ENCODE measurements around the gene CSNK1D. TPM values are rescaled to one million over a fixed set of nuclear protein-coding genes. Genes with fewer than 3 reads are reported as not detected.
"Not testable (repeated sequence)": the region's sequence is repeated elsewhere in the genome, so short reads cannot be mapped to it uniquely, and the experiment has no call there.

CSNK1D gene
- total and polyA plus RNA-seq, 7 donors, result 73.5 to 139 (median 115) TPM

DNA sequence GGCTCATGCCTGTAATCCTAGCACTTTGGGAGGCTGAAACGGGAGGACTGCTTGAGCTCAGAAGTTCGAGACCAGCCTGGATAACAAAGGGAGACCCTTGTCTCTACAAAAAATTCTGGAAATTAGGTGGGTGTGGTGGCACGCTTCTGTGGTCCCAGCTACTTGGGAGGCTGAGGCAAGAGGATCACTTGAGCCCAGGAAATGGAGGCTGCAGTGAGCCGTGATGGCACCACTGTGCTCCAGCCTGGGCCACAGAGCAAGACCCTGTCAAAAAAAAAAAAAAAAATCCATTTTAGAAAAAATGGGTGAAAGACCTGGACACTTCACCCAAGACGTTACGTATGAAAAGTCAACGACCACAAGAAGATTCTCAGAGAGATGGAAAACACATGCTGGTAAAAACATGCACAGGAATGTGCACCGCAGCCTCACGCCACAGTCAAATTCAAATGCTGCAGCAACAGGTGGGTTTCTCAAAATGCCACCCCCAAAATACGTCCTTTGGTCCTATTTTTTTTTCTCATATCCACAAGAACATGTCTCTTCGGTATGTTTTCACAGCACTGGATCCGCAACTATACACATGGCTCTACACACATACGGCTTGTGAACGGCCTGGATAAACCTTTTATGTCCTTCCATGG is 17.1 kb downstream of the CSNK1D start:
- intact Hi-C loops (cut with DNase I), result no loop called here
- H3K4me3 ChIP-seq, result no peak overlapping the region
- TF ChIP-seq, protein P1, sequence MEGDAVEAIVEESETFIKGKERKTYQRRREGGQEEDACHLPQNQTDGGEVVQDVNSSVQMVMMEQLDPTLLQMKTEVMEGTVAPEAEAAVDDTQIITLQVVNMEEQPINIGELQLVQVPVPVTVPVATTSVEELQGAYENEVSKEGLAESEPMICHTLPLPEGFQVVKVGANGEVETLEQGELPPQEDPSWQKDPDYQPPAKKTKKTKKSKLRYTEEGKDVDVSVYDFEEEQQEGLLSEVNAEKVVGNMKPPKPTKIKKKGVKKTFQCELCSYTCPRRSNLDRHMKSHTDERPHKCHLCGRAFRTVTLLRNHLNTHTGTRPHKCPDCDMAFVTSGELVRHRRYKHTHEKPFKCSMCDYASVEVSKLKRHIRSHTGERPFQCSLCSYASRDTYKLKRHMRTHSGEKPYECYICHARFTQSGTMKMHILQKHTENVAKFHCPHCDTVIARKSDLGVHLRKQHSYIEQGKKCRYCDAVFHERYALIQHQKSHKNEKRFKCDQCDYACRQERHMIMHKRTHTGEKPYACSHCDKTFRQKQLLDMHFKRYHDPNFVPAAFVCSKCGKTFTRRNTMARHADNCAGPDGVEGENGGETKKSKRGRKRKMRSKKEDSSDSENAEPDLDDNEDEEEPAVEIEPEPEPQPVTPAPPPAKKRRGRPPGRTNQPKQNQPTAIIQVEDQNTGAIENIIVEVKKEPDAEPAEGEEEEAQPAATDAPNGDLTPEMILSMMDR (IDR thresholded peaks at IDR 0.05), result no peak
- H3K27me3 ChIP-seq (ENCODE audit: insufficient read depth in 3 of 3, low read length in 2 of 3), result no peaks in the 10 kb centered on the region
- H3K36me3 ChIP-seq (ENCODE audit: insufficient read depth in 1 of 2, low read depth in 1 of 2), result peaks cover 16 to 81% of the 10 kb centered on the region in 2 donors
- H3K9me3 ChIP-seq, result no peaks in the 10 kb centered on the region
- DNase-seq, result no peak
- H3K27ac ChIP-seq, result no peak overlapping the region
- no peak for ATAC-seq
- WGBS, 3 donors, result 91 to 92% (median 91%) methylated on average over 14 of the region's 14 CpGs
- no peaks in the 10 kb centered on the region for H3K4me1 ChIP-seq

DNA sequence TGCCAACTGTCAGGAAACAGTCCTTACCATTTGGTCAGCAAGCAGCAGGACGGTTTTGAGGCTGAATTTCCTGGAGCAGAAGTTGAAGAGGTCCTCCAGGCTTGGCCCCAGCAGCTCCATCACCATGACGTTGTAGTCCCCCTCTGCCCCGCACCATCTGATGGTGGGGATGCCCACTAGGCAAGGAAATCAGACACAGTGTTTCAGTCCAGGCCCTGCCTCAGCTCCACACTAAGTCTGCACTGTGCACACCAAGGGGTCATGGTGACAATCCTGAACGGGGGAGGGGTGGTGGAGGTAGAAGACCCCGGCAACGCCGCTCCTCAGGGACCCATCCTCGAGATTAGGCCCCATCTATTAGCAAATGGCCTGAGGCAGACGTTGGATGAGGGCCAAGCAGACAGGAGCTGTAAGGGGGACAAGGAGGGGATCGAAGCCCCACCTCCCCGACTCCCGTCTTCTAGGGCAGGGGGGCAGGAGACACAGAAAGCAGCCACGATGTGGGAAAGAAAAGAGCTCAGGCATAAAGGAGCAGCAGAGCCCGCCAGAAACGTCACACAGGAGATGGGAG is 18.0 kb downstream of the CSNK1D start:
- ATAC-seq, result no peak
- Histone ChIP-seq H3K27me3 (ENCODE audit: insufficient read depth in 3 of 3, low read length in 2 of 3) (no peaks in the 10 kb centered on the region), H3K4me3 (no peak overlapping the region), H3K9me3 (no peaks in the 10 kb centered on the region), H3K27ac (no peak overlapping the region), H3K36me3 (ENCODE audit: insufficient read depth in 1 of 2, low read depth in 1 of 2) (peaks cover 15 to 81% of the 10 kb centered on the region in 2 donors), H3K4me1 (no peaks in the 10 kb centered on the region)
- intact Hi-C loops (cut with DNase I), result no loop called here
- peak in 1 of 2 donors; percentile 30 for DNase-seq
- TF ChIP-seq, protein P1 (IDR thresholded peaks at IDR 0.05), result no peak
- WGBS, 3 donors, result 80 to 84% (median 80%) methylated on average over 15 of the region's 15 CpGs

DNA sequence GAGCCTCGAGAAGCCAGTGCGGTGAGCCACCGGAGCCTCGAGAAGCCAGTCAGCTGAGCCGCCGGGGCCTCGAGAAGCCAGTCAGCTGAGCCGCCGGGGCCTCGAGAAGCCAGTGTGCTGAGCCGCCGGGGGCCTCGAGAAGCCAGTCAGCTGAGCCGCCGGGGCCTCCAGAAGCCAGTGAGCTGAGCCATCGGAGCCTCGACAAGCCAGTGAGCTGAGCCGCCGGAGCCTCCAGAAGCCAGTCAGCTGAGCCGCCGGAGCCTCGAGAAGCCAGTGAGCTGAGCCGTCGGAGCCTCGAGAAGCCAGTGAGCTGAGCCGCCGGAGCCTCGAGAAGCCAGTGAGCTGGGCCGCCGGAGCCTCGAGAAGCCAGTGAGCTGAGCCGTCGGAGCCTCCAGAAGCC is 18.8 kb downstream of the CSNK1D start:
- ATAC-seq; H3K4me1 ChIP-seq; intact Hi-C loops (cut with DNase I); H3K9me3 ChIP-seq; H3K27ac ChIP-seq; H3K27me3 ChIP-seq (ENCODE audit: insufficient read depth in 3 of 3, low read length in 2 of 3); H3K4me3 ChIP-seq: not testable (repeated sequence)
- 96 to 98% (median 97%) methylated on average over 30 to 33 of the region's 33 CpGs for WGBS, 3 donors
- H3K36me3 ChIP-seq (ENCODE audit: insufficient read depth in 1 of 2, low read depth in 1 of 2), result peaks cover 20 to 87% of the 10 kb centered on the region in 2 donors
- DNase-seq, result peak in 1 of 2 donors; percentile 20

DNA sequence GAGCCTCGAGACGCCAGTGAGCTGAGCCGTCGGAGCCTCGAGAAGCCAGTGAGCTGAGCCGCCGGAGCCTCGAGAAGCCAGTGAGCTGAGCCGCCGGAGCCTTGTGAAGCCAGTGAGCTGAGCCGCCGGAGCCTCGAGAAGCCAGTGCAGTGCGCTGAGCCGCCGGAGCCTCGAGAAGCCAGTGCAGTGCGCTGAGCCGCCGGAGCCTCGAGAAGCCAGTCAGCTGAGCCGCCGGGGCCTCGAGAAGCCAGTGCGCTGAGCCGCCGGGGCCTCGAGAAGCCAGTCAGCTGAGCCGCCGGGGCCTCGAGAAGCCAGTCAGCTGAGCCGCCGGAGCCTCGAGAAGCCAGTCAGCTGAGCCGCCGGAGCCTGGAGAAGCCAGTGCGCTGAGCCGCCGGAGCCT is 19.4 kb downstream of the CSNK1D start:
- peaks cover 20 to 87% of the 10 kb centered on the region in 2 donors for H3K36me3 ChIP-seq (ENCODE audit: insufficient read depth in 1 of 2, low read depth in 1 of 2)
- H3K4me3 ChIP-seq; H3K27ac ChIP-seq; H3K4me1 ChIP-seq; intact Hi-C loops (cut with DNase I); ATAC-seq; H3K9me3 ChIP-seq; H3K27me3 ChIP-seq (ENCODE audit: insufficient read depth in 3 of 3, low read length in 2 of 3): not testable (repeated sequence)
- WGBS, 3 donors, result 97 to 99% (median 98%) methylated on average over 37 to 39 of the region's 39 CpGs
- peak in 1 of 2 donors; percentile 34 for DNase-seq

DNA sequence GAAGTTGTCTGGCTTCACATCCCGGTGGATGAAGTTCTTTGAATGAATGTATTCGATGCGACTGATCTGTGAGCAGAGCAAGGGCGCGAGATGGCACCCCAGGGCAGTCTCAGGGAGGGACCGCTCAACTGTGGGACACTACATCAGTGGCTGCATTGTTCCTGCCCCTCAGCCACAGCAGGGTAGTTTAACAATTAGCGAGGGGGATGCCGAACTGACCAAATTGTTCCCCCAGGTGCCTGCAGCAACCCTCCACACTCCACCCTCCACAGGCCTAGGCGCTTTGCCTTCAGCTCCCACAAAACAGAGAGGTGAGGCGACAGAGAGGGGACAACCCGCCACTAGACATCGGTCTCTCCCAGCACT is 20.3 kb downstream of the CSNK1D start:
- WGBS, 3 donors, result 94 to 97% (median 96%) methylated on average over 12 of the region's 12 CpGs
- DNase-seq, result peak in 1 of 2 donors; percentile 35
- Histone ChIP-seq H3K27ac (no peak overlapping the region), H3K27me3 (ENCODE audit: insufficient read depth in 3 of 3, low read length in 2 of 3) (no peaks in the 10 kb centered on the region), H3K4me3 (no peak overlapping the region), H3K4me1 (no peaks in the 10 kb centered on the region), H3K36me3 (ENCODE audit: insufficient read depth in 1 of 2, low read depth in 1 of 2) (peaks cover 23 to 87% of the 10 kb centered on the region in 2 donors), H3K9me3 (no peaks in the 10 kb centered on the region)
- TF ChIP-seq, protein P1 (IDR thresholded peaks at IDR 0.05), result no peak
- intact Hi-C loops (cut with DNase I), result no loop called here
- ATAC-seq, result no peak
